ENCODE measurements around the gene ZFYVE27.
A peak's percentile ranks its signal among the peaks of the same experiment; 100 is the strongest.
"Not testable (repeated sequence)": the region's sequence is repeated elsewhere in the genome, so short reads cannot be mapped to it uniquely, and the experiment has no call there.

ZFYVE27 gene

GRCh38 chr10:97736902-97737769 is at the start of gene ZFYVE27:
ZFYVE27 (plus strand) TSS chr10:97737128; CDS start chr10:97738478, 1,350 bp downstream.
- DNase-seq (ENCODE audit: low spot score) = peak; percentile 96

DNA sequence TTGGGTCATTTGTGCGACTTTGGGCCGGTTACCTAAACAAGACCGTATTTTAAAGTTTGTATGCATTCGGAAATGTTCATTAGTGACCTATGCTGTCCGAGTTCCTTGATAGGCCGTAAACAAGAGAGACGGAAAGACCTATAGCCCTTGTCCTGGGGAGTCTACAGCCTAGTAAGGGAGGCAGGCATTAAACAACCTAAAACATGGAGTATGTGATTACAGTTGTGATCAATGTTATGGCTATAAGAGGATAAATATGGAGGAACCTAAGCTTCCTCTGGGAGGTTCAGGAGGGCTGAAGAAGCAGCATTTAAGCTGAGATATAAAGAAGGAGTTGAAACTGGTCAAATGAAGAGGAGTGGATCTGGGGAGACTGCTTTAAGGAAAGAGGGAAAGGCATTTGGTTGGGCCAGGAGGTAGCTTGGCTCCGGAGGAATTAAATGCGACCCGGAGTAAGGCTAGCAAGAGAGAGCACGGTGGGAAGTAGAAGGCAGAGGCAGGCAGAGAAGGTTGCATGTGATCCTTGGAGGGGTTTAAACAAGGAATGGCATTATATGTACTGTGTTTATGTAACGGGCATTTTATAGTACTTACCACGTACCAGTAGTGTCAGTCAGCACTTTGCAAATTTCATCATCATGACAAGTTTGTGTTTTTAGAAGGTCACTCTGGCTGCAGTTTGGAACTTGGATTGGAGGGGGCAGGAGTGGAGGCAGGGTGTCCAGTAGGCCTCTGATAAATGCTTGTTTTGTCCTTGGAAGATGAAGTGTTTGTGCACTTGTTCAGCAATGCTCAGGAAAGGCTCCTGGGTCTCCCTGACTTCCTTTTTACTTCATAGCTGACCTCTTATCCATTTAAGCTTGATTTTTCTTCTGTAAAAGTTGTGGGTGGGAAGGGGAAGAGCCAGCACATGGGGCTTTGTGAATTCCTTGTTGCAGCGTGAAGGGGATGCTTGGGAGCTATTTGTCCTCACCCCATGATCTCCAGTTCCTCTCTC is 48.8 kb upstream of the ZFYVE27 start:
- DNase-seq (ENCODE audit: low spot score) = no peak

- no peak for DNase-seq (ENCODE audit: low spot score)
Measured at GRCh38 chr10:97689559-97690020, 47.3 kb upstream of the ZFYVE27 start.

- DNase-seq (ENCODE audit: low spot score) = no peak
Measured at GRCh38 chr10:97690133-97690532, 46.8 kb upstream of the ZFYVE27 start.

DNA sequence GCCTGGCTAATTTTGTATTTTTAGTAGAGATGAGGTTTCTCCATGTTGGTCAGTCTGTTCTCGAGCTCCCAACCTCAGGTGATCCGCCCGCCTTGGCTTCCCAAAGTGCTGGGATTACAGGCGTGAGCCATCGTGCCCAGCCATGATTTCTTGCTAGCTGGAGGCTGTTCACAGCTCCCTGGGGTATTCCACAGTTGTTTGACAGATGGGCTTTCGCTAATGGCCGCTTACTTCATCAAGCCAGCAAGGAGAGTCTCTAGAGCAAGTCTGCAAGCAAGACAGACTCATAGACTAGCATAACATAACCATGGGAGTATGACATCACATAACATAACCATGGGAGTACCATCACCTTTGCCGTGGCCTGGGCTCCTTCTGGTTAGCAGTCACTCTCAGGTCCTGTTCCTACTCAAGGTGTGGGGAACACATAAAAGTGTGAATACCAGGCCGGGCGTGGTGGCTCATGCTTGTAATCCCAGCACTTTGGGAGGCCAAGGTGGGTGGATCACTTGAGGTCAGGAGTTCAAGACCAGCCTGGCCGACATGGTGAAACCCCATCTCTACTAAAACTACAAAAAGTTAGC is 38.8 kb upstream of the ZFYVE27 start:
- DNase-seq (ENCODE audit: low spot score) = not testable (repeated sequence)

DNA sequence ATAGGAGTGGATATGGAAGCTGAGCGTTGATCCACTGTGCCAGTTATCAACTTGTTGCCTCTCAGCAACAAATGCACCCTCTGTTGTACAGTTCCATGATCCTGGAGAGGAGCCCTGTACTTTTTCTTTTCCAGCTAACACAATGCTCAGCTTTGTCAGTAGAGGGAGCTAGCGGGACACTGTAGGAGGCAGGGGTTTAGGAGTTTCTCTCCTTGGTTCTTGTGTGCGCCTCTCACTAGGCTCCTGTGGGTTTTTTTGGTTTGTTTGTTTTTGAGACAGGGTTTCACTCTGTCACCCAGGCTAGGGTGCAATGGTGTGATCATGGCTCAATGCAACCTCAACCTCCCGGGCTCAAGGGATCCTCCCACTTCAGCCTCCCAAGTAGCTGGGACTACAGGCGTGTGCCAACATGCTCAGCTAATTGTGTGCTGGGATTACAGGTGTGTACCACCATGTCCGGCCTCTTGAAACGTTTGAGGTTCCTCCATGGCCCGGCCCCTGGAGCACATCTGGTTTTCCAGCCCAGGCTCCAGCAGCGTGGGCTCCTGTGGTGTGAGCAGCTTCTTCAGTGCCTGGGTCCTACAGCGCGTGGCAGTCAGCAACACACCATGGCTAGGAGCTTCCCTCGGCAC is 35.4 kb upstream of the ZFYVE27 start:
- no peak for DNase-seq (ENCODE audit: low spot score)

DNA sequence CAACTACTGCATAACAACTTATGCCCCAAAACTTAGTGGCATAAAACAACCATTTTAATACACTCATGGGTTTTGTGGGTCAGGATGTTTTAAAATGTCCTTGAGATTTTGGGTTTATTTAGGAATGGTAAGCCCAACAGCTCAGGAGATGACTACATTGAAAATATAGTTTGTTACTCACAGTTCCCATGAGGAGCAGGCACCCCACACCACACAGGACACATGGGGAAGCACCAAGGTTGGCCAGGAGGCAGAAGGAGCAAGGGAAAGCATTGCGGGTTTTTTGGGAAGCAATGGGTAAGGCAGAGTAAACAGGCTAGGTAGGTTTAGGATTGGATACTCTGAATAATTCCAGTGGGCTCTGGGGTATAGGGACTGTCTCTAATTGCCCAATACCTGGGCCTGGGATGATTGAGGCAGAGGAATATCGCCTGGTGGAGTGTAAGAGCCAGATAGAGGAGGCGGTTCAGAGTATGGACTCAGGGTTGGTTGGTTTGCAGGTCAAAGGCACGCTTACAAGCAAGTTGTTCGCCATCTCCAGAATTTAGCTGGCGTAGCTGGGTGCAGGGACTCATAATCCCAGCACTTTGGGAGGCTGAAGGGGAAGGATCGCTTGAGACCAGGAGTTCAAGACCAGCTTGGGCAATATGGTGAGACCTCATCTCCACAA is 33.4 kb upstream of the ZFYVE27 start:
- no peak for DNase-seq (ENCODE audit: low spot score)

DNA sequence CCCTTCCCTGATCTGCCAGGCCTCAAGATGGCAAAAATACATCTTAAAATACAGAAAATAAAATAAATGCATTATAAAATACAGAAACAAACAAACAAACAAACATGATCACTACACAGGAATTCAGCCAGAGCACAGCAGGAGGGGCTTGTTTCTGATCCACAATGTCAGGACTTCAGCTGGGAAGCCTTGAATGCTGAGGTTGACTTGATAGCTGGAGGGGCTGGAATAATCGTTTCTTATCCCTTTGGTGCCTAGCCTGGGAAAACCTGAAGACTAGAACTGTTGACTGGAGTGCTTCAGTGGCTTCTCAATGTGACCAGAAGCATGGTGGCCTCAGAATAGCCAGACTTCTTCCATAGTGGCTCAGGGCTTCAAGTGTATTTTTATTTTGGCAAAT is 32.6 kb upstream of the ZFYVE27 start:
- no peak for DNase-seq (ENCODE audit: low spot score)

- no peak for DNase-seq (ENCODE audit: low spot score)
Measured at GRCh38 chr10:97705006-97705670, 31.8 kb upstream of the ZFYVE27 start.

GRCh38 chr10:97707134-97707861 is 29.6 kb upstream of the ZFYVE27 start:
- no peak for DNase-seq (ENCODE audit: low spot score)

DNA sequence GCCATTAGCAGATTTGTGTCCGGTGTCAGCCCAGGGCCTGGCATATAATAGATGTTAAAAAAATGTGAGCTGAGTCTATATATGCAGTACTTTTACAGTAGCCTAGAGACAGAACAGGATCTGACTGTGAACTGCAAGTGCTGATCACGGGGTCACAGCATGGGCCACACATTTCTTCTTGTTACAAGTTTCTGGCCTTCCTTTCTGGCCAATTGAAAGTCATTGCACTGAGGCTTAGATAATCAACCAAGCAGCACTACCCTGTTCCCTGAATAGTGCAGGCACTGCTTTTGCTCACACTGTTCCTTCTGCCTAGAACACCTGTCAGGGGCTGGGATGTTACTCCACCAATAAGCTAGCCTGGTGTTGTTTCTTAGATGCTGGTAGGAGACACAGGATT is 28.8 kb upstream of the ZFYVE27 start:
- no peak for DNase-seq (ENCODE audit: low spot score)

DNA sequence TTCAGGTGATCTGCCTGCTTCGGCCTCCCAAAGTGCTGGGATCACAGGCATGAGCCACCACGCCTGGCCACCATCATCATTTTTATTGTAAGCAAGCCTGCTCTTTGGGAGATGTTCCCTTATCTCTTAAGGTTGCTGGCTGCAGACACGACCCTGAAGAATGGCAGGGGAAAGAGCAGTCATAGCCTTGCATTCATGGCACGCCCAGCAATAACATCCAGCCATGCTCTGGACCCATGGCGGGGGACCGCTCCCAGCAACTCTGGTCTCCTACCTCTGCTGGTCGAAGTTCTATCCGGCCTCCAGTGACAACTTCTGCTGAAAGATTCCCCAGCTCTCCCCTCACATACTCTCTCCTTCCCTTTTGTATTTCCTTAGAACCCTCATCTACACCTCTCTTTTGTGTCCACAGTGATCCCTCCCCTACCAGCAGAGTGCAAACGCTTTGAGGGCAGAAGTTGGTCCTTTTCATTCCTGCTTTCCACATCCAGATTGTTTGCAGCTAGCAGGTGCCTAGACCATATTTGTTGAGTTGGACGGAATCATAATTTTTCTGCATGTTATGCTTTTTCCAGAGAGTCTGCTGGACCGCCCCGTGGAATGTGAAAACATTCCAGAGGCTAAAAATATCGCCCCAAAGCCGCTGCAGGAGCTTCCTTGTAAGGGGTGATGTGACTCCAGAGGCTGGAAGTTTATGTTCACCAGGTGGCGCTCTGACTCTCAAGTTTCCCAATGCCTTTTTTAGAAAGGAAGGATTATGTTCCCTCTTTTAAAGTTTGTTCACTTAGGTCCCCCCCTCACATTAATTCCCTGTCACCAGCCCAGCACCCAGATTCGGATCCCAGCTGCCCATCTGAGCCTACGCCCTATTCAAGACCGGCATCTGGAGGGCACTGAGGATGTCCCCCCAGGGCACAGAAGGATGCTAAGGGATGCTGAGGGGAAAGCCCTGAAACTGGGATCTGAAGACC is 27.7 kb upstream of the ZFYVE27 start:
- DNase-seq (ENCODE audit: low spot score) = peak; percentile 78

DNA sequence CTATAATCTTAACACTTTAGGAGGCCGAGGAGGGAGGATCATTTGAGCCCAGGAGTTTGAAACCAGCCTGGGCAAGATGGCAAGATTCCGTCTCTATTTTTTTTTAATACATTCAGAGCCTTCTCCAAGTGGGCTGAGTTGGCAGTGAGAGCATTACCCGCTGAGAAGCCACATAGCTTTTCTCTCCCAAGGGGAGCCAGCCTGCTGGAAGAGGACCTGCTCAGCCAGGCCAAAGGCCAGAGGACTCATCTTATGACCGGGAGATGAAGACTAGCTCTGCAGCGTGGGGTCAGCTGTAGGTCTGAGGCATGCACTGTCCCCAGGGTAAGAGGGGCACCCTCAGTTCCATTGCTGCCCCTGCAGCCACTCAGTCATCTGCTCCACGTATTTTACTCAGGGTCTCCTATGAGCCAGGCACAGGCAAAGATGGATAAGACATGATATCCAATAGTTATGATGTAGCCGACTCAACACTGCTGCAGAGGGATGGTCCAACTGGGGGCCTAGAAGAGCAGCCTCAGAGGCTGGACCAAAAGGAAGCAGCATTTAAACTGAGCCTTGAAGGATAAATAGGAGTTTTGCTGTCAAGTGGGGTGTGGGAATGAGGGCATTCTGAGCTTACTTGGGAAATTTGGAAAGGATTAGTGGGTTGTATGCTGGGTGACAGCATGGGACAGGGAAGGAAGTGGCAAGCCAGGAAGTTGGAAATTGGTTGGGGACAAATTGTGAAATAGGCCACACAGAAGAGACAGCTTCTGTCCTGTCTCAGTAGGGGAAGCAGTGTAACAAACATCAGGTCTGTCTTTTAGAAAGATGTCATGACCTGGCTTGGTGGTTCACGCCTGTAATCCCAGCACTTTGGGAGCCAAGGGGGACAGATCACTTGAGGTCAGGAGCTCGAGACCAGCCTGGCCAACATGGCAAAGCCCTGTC is 25.0 kb upstream of the ZFYVE27 start:
- no peak for DNase-seq (ENCODE audit: low spot score)

DNA sequence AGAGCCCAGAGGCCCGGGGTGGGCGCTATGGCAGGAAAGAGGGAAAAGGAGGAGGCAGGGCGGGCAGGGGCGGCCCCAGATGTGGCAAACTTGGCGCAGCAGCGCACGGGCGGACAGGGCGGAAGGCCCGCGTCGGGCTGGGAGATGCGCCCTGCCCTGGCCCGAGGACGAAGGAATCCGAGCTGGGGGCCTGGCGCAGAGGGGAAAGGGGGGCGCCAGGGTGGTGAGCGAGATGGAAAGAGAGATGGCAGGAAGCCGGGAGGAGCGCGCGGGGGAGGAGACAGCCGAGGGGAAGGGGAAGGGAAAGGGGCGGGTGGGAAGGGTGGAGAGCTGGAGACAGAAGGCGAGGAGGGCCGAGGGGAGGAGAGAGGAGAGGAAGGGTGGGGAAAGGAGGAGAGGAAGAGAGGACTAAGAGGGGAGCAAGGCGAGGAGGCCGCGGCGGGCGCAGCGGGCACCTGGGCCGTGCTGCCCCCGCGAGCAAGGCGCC is 23.5 kb upstream of the ZFYVE27 start, which contains the start of gene MARVELD1:
MARVELD1 (plus strand) TSS at position 392 of the 487 bp plus-strand sequence. CDS start 147 bp downstream, outside the sequence.
- DNase-seq (ENCODE audit: low spot score) = peak; percentile 92

GRCh38 chr10:97713826-97714400 is 23.0 kb upstream of the ZFYVE27 start:
- peak; percentile 83 for DNase-seq (ENCODE audit: low spot score)

DNA sequence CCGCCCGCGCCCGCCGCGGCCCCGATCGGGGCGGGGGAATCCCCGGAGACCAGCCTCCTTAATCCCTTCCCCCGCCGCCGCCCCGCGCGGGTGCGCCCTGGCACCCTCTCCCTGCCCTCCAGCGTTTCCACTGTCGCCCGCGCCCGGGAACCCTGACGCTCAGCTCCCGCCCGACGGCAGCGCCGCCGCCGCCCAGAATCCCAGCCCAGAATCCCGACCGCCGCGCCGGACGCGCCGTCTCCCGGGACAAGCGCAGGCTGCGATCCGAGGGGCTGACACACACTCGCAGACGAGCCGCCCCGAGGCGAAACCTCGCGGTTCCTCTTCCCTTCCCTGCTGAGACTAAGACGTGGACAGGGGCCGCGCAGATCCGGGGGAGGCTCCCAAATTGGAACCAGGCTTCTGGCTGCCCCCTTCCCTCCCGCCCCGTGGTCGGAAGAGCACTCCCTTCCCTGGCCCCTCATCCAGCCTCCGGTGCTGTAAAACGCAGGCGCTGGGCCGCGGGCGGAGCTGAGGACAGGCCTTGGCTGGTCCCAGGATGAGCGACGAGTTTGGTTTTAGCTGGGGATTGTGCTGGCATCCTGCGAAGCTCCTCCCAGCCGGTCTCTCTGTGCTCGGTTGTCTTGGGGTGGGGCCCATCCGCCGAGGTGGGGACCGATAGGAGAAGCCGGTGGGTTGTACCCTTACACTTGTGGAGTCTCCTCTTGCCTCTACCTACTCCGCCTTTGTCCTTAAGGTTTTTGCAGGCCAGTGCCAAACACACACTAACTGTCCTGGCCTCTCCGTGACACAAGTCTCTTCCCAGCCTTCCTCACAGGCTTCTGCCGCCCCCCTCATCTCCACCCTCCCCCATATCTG is 22.3 kb upstream of the ZFYVE27 start:
- DNase-seq (ENCODE audit: low spot score) = peak; percentile 86
